Fibroblast of mammary gland (primary cell): ENCODE measurements around the gene ZG16.
"Not testable (repeated sequence)": the region's sequence is repeated elsewhere in the genome, so short reads cannot be mapped to it uniquely, and the experiment has no call there.

ENCODE experiments used
- DNase-seq: peaks from one replicate; pipeline ENCODE4 v3.0.0-alpha.2; 2010; ENCODE audit warnings: low read depth
- H3K4me3 ChIP-seq: 2 replicates; pipeline ENCODE4 v1.5.1; 2011; ENCODE audit warnings: low read depth, mild to moderate bottlenecking, low read length, moderate library complexity; ENCODE audit not compliant: control insufficient read depth
- CTCF ChIP-seq: conservative IDR thresholded peaks from 2 replicates; pipeline ENCODE4 v1.5.1; 2011; ENCODE audit warnings: low read depth, low read length, inconsistent platforms; ENCODE audit not compliant: control insufficient read depth, insufficient read depth

Gene ZG16

DNA sequence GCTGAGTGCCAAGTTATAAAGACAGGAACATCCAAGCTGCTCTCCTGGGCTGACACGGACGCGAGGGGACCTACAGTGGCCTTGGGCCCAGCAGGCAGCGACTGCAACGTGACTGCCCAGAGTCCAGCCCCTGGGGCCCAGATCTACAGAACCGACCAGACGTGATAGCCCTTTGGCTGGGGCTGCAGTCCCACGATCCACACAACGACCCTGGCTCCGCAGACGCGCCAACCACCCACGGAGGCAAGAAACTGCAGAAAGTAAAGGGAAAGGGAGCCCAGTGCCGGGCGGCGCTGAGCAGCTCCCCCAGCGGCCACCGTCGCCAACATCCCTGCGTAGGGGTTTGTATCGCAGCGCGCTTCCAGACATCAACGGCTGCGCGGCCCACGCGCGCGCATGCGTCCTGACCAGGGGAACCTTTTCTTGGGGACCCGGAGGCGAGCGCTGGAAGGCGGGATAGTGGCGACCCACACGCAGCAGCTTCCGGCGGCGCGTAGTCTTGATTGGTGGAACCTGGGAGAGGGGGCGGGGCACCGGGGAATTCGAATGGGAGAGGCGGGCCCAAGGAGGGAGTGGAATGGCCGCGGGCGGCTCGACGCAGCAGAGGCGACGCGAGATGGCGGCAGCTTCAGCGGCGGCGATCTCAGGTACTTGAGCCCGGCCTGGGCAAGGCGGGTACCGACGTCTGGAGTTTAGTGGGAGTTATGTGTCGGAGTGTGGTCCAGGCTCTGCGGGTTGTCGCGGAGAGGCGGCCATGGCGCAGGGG, 12.3 kb downstream of the ZG16 start, which contains the start of gene KIF22:
KIF22 (plus strand) TSS at position 569 of the 766 bp plus-strand sequence; CDS start at position 578, 9 bp downstream.
- DNase-seq = peak; percentile 98
- peak within 1 kb of the TSS; percentile 94 for H3K4me3 ChIP-seq
- peak; percentile 49 for TF ChIP-seq CTCF

DNA sequence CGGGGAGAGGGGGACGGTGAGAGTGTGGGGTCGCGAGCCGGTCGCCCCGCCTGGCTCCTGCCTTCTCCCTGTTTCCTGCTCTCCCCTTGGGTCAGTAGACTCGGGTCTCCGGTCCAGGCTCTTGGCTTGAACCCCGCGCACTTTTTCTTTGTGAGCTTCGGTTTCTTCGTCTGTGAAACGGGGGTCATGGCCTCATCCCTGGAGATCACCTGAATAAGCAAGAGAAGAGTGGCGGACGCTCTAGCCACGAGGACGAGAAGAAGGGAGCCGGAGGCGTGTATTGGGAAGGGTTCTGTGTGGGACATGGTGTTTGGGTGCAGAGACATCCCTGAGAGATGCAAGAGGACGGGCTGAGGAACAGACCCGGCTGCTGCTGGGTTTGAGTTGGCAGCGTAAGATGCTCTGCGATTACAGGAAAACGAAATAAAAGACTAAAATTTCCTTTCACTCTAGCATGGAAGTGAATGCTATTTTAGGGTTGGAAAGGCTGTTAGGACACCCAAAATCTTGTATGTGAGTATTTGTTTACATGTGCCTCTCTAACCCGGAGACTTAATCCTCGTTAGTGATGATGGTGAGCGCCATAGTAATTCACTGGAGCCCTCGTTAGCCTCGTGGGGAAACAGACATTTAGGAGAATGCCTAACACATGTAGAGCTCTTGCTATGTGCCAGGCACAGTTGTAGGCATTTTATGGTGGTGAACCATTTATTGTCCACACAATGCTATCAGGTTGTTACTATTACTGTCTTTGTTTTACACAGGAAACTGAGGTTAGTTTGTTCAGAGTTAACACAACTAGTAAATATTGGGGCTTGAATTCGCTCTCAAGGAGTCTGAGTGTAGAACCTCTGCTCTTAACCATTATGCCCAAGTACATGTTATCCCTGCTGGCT, 13.1 kb downstream of the ZG16 start:
- DNase-seq = no peak
- peak overlapping the region; percentile 94 for H3K4me3 ChIP-seq
- TF ChIP-seq CTCF = no peak

GRCh38 chr16:29791845-29792807, 14.1 kb downstream of the ZG16 start:
- peak overlapping the region; percentile 94 for H3K4me3 ChIP-seq

DNA sequence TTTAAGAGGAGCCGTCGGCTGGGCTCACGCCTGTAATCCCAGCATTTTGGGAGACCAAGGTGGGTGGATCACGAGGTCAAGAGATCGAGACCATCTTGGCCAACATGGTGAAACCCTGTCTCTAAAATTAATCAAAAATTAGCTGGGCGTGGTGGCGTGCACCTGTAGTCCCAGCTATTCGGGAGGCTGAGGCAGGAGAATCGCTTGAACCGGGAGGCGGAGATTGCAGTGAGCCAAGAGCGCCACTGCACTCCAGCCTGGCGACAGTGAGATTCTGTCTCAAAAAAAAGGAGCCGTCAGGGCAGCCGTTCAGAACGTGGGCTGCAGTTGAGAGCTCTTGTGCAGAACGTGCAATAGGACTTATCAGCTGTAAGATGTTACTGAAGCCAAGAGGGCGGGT, 15.1 kb downstream of the ZG16 start:
- not testable (repeated sequence) for DNase-seq, H3K4me3 ChIP-seq

More at GRCh38 chr16:29791845-29792807, 14.1 kb downstream of the ZG16 start:
- DNase-seq = no peak
- no peak for TF ChIP-seq CTCF

GRCh38 chr16:29794231-29794710, 16.2 kb downstream of the ZG16 start:
- TF ChIP-seq CTCF = no peak
- no peak for DNase-seq
- no peak overlapping the region for H3K4me3 ChIP-seq

DNA sequence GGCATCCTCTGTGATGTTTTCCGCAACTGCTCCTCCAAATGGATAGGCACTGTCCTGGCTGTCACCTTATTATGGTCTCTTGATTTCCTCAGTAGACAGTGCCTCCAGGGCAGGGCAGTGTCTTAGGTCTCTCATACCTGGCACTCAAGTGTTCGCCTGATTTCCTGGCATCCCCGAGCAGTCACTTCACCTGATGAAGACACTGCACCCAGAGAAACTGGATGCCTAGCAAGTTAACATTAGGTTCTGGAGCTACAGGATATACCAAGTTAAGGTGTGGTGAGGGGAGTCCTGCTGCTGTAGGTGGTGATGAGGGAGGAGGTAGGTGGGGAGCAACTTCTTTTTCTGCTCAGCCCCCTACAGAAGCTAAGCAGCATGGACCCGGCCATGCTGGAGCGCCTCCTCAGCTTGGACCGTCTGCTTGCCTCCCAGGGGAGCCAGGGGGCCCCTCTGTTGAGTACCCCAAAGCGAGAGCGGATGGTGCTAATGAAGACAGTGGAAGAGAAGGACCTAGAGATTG, 24.4 kb downstream of the ZG16 start:
- no peak for TF ChIP-seq CTCF
- DNase-seq = no peak
- no peak overlapping the region for H3K4me3 ChIP-seq
